GM12892 (cell line): Measurements from ENCODE around the gene EIF1.

Experiments
- DNase-seq: peaks from one replicate; pipeline ENCODE4 v3.0.0; 2011; ENCODE audit not compliant: insufficient read length
- FAIRE-seq: peaks from 2 replicates; lab custom pipeline; 2011; peaks lifted over from hg19 to GRCh38; lab: Jason Lieb, UNC
- POLR2A ChIP-seq: IDR thresholded peaks from 2 replicates; pipeline ENCODE4 v1.6.1; 2011; ENCODE audit warnings: low read depth, low read length, control low read depth
- POLR2AphosphoS5 ChIP-seq: IDR thresholded peaks from 2 replicates; pipeline ENCODE4 v1.6.1; 2011; ENCODE audit warnings: low read depth, low read length, control low read depth
- TAF1 ChIP-seq: IDR thresholded peaks from 2 replicates; pipeline ENCODE4 v1.6.1; 2011; ENCODE audit warnings: low read depth, mild to moderate bottlenecking, control low read depth, low read length, borderline replicate concordance

The EIF1 gene

GRCh38 chr17:41650794-41651624 lies 37.7 kb upstream of the EIF1 start:
- DNase-seq (no peak), FAIRE-seq (no peak)
- TF ChIP-seq POLR2AphosphoS5 (no peak), POLR2A (no peak), TAF1 (no peak)

- no peak for DNase-seq
- FAIRE-seq: no peak
- no peak for TF ChIP-seq TAF1
- TF ChIP-seq POLR2AphosphoS5: no peak
- no peak for TF ChIP-seq POLR2A
These were observed 36.8 kb upstream of the EIF1 start for GRCh38 chr17:41651625-41652460.

GRCh38 chr17:41652461-41652970 lies 36.2 kb upstream of the EIF1 start:
- no peak for TF ChIP-seq POLR2A
- TF ChIP-seq POLR2AphosphoS5: no peak
- no peak for TF ChIP-seq TAF1
- DNase-seq: no peak
- FAIRE-seq: no peak

GRCh38 chr17:41653421-41653820 lies 35.3 kb upstream of the EIF1 start:
- DNase-seq (no peak), FAIRE-seq (no peak)
- no peak for TF ChIP-seq POLR2AphosphoS5
- no peak for TF ChIP-seq TAF1
- no peak for TF ChIP-seq POLR2A

- FAIRE-seq (no peak), DNase-seq (no peak)
- TF ChIP-seq POLR2AphosphoS5: no peak
- no peak for TF ChIP-seq TAF1
- no peak for TF ChIP-seq POLR2A
These were observed 34.6 kb upstream of the EIF1 start for GRCh38 chr17:41653892-41654677.

- TF ChIP-seq TAF1 (no peak), POLR2AphosphoS5 (no peak), POLR2A (no peak)
- no peak for FAIRE-seq
- DNase-seq: no peak
These were observed 33.7 kb upstream of the EIF1 start for GRCh38 chr17:41654678-41655607.

- TF ChIP-seq POLR2AphosphoS5: no peak
- TF ChIP-seq POLR2A: no peak
- TF ChIP-seq TAF1: no peak
- FAIRE-seq (no peak), DNase-seq (no peak)
These were observed 33.0 kb upstream of the EIF1 start for GRCh38 chr17:41655611-41656111.

GRCh38 chr17:41656249-41657023 lies 32.2 kb upstream of the EIF1 start:
- FAIRE-seq (no peak), DNase-seq (no peak)
- no peak for TF ChIP-seq TAF1
- TF ChIP-seq POLR2AphosphoS5: no peak
- no peak for TF ChIP-seq POLR2A

- DNase-seq (no peak), FAIRE-seq (peak; percentile 48)
- TF ChIP-seq POLR2AphosphoS5 (no peak), TAF1 (no peak)
These were observed 31.4 kb upstream of the EIF1 start for GRCh38 chr17:41657176-41657754.

- TF ChIP-seq TAF1 (no peak), POLR2A (no peak), POLR2AphosphoS5 (no peak)
- FAIRE-seq (no peak), DNase-seq (no peak)
These were observed 30.7 kb upstream of the EIF1 start for GRCh38 chr17:41657936-41658335.
